ENCODE measurements around the gene EPC2.

- no peak for TF ChIP-seq CTCF (IDR thresholded peaks at IDR 0.05)
- TF ChIP-seq EZH2 (IDR thresholded peaks at IDR 0.05; ENCODE audit: borderline replicate concordance, insufficient read depth, low read depth, low read length, poor library complexity, severe bottlenecking) = no peak
These were observed 137.0 kb downstream of the EPC2 start for GRCh38 chr2:148781544-148781943.
